HG03196 (cell line): ENCODE measurements around the gene IP6K3.

ENCODE experiments used
- ATAC-seq: cut with Tn5 transposase; IDR thresholded peaks from one replicate; pipeline ENCODE4 v1.9.1; 2021; ENCODE audit not compliant: unreplicated experiment

The IP6K3 gene

DNA sequence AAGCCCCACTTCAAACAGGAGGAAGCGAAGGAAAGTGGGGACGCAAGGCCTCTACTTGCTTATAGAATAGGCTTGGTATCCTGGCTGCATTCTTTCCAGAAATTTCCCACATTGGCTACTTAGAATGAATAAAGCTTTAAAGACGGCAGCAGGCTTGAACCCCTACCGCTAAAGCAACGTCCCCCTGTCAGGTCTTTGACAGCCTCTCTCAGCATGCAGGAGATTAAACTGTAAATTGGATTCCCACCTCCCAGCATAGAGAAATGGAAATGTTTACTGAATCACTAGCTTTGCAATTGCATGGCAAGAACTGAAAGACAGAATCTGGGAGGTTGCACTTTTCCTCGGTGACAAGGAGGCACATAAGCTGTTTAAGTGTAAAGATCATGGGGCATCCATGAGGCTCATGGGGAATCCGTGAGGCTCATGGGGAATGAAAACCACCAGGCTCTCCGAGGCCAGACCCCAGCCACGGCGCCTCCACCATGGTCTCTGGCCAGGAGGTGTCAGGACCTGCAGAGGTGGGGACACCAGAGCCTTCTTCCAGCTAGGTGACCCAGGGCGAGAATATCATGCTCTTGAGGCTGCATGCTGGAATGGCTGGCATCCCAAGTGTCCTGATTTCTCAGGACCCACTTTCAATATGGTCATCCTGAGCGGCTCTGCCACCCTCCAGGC lies 31.9 kb upstream of the IP6K3 start:
- no peak for ATAC-seq

DNA sequence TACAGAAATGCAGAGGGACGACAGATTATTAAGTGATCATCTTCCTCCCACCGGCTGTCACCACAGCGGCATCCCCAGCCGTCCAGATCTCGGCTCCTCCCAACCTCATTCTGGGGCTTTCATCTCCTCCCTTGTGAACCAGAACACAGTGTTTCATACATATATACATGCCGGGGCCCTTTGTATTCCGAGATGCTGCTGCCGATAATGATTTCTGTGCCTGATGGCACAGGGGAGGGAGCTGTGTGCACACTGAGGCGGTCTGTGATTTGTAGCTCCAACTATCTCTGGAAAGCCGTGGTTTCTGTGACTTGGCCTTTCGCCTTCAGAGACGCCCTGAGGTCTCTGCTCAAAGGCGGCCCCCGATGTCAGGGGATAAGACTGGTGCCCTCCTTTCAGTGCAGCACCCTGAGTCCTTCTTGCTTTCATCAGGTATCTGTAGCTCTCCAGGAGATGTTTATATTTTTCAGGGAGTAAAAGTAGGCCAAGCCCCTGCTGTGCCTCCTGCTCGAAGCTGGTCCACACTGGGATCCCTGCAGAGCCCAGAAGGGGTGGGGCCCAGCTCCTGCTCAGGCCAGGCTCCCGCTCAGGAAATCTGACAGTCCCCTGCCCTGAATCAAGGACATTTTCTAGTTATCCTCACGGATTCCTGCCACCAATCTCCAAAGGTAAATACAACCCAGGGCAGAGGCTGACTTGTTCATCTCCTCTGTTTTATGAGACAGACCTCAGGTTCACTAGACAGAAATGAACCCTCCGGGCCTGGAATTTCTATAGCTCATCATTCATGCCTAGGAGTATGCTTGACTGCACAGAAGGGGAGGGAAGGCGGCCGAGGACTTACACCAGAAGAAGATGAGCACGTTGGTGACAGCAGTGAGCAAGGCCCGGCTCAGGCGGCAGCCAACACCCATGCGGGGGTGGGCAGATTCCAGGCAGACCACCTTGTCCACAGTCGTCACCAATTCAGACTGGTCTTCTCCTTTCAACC lies 31.0 kb upstream of the IP6K3 start:
- no peak for ATAC-seq

DNA sequence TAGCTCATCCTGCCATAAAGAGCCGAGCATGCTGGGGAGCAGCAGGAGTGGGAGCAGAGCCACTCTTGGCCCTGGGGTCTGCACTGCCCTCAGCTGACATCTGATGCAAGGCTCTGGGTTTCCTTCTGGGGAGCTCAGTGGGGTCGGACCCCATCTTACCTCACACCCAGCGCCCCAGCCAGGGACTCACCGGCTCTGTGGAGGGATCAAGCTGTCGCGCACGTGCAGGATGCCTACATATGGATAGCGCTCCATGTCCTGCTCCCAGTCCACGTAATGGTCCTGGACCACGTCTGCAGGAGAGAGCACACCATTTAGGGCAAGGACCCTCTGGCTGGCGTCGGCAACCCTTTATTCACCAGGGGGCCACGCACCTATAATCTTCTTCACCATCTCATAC lies 30.1 kb upstream of the IP6K3 start:
- ATAC-seq: no peak

DNA sequence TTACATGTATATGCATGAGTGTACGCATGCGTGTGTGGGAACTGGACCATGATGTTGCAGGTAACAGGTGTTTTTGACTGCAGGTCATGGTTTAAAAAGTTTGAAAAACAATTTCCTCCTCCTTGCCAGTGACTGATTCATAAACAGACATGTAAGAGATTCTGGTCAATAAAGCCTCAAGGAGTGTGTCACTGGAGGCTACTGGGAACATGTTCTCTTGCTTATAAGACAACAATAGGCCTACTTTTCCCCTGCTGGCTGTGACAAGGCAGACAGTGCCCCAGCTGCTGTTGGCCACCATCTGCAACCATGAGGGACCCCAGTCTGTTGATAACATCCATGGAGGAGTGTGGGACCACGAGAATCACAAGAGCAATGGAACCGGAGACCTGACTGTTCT lies 29.5 kb upstream of the IP6K3 start:
- ATAC-seq: no peak

DNA sequence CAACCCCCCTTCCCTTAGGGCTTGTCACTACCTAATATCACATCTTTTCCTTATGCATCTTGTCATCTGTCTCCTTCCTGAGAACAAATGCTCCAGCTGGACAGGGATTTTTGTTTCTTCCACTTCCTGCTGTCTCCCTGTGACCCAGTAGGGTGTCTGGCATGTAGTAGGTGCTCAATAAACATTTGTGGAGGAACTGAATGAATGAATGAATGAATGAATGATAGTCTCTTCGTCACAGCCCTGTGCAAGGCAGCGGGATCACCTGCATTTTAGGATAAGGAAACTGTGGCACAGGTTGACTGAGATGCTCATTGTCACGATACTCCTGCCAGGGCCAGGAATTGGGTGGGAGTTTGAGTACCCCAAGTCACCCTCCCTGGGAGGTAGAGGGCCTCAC lies 28.1 kb upstream of the IP6K3 start:
- no peak for ATAC-seq

DNA sequence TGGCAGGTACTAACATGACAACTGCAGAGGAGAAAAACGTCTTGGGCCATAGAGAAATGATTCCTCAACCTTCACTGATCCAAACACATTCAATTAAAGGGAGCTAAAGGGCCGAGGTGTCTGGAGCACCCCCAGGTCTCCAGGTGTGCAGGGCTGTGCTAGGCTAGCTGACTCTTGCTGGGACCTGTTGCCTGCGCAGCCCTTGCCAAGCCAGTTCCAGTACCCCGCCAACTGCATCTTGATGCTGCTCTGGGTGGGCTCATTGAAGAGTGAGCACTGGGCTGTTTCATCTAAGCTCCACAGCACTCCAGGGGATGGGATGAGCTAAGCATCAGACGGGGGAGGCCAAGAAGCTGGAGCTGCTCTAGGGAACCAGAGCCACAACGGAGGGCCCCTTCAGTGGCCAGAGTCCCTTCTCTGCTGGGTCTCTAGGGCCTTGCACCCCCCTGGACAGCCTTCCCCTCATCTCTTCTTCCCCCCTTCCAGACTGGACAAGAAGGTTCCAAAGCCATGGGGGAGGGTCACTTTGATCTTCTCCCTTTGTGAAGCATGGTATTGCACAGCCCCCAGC lies 26.3 kb upstream of the IP6K3 start:
- no peak for ATAC-seq

DNA sequence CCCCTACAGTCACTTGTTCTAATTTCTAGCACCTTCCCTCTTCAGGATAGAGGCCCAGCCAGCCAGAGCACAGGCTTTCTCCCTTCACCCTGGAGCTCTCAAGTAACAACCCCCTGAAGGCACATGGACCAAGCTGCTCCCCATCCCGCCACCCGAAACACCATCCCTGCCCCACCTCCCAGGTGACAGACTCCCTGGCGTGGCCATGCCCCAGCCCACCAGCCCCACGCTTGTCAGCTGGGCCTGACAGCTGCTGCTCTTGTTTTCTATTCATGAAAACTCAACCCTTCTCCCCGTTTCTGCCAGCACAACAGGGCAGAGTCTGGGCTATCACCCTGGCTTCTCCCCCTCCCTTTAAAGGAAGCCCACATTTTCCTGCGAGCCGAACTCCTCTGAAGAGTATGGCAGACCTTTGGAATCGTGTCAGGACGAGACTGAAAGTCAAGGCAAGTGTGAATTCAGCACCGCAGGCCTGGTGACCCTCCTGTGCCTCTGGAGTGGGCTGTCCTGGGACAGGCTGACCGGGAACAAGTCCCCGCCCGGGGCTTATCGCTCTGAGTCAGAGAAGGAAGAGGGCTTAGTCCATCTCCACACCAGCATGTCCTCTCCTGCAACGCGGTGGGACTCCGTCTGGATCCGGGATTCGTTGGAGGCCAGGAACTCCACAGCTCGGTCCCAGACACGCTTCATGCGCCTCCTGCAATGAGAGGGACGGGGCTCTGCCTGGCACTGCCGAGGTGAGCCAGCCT lies 25.6 kb upstream of the IP6K3 start:
- ATAC-seq: no peak

DNA sequence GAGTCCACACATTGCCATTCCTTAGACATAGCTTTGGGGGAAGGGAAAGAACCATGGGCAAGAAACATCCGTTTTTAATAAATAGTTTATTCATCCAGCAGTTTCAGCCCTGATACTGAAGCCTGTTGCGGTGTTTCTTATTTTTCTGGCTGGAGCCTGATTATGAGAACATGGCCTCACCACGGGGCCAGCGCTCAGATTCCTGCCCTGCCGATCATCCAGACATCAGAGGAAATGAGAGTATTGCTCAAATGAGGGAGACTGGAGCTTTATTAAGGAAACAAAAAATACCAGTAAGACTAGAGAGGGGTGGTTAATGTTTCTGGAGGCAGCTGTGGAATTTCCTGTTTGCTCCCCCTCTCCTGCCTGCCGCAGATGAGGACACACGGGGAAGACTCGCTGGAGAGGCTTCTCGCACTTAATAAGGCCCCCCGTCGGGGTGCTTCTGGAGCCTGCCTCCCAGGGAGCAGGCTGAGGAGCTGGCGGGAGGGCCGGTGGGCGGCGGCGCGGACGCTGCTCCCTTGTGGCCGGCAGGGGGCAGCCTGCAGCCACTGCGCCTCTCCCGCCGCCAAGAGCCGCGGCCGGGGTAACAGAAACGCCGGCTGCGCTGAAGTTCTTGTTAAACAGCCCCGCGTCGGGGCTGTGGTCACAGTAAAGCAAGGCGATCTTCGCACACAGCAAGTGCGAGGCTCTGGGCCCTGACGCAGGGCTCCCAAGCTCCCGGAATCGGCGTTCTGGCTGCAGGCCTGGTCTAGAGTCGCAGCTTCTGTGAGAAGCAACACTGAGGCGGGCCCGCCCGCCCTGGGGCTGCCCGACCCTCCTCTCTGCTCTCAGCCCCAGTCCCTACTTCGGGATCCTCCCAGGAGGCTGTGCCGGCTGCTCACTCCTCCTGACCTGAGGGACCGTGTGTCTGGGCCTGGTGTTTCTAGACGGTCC lies 24.7 kb upstream of the IP6K3 start:
- ATAC-seq: no peak

DNA sequence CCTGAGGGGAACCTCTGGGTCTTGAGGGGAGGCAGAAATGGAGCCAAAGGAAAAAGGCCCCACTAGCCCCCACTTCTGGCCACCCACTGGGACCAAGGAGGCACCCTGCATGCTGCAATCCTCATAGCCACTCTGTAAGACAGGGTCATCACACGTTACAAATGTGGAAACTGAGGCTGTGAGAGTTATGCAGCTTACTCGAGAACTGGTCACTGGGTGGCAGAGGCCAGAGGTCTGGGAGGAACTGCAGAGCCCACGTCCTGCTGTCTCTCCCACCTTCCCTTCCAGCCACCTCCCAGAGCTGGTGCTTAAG lies 24.1 kb upstream of the IP6K3 start:
- ATAC-seq: no peak

DNA sequence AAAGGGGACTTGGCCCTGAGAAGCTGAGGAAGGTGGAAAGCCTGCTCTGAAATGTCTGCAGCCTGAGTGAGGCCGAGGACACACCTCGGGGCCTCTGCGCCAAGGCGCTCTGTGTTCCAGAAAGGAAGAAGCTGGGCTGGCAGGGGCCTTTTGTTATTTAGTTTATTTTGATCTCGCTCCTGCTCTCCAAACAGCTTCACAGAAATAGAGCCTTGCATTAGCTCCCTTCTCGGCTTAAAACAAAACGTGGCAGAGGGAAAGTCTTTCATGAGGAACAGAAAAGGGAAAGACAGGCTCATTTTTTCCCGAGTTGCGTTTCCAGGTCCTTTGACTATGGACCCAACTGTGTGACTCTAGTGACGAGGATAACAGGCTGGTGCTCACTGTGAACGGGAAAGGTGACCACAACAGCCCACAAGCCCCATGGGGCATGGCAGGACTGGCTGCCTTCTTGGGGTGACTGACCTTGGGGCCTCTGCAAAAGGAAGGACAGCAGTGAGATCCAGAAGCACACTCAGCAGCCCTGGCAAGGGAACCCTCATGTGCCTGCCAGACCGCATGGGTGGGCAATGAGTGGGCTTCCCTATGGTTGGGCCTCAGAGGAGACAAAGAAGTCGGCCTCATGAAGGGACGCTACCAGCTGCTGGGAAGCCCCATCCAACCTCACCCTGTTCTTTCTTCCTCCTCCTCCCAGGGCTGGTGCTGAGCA lies 23.6 kb upstream of the IP6K3 start:
- no peak for ATAC-seq

DNA sequence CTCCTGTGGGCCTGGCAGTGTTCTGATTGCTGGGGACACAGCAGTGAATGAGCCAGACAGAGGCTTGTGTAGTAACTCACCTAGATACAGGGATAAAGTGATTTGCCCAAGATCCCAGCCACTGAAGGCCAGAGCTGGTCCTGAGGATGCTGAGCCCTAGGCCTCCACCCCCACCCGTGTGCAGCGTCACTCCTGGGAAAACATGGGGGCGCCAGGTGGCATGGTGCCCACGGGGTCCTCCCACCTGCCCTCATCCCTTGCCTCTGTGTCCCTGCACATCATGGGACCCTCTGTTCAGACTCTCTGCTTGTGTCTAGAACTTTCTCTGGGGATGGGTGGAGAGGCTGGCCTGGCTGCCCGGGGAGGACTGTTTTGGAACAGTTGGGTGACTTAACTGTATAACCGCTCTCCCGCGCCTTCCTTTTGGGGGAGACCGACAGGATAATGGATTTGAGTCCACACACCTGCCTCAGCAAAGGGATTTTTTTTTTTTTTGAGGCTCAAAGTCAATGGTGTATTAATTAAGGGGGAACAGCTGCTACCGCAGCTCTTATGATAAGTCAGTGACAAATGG lies 22.6 kb upstream of the IP6K3 start:
- ATAC-seq: no peak

DNA sequence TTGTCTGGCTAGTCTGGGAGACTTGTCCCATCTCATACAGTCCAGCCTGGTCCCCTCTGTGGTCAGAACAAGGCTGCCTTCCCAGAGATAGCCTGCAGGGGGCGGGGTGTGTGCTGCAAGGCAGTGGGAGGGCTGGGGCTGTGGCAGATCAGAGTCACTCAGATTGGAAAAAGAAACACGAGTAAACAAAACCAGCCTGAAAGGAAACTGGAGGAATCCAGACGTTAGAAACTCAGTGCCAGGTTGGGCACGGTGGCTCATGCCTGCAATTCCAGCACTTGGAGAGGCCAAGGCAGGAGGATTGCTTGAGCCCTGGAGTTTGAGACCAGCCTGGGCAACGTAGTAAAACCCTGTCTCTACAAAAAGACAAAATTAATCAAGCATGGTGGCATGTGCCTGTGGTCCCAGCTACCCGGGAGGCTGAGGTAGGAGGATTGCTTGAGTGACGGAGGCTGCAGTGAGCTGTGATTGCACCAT lies 22.0 kb upstream of the IP6K3 start:
- ATAC-seq: no peak

DNA sequence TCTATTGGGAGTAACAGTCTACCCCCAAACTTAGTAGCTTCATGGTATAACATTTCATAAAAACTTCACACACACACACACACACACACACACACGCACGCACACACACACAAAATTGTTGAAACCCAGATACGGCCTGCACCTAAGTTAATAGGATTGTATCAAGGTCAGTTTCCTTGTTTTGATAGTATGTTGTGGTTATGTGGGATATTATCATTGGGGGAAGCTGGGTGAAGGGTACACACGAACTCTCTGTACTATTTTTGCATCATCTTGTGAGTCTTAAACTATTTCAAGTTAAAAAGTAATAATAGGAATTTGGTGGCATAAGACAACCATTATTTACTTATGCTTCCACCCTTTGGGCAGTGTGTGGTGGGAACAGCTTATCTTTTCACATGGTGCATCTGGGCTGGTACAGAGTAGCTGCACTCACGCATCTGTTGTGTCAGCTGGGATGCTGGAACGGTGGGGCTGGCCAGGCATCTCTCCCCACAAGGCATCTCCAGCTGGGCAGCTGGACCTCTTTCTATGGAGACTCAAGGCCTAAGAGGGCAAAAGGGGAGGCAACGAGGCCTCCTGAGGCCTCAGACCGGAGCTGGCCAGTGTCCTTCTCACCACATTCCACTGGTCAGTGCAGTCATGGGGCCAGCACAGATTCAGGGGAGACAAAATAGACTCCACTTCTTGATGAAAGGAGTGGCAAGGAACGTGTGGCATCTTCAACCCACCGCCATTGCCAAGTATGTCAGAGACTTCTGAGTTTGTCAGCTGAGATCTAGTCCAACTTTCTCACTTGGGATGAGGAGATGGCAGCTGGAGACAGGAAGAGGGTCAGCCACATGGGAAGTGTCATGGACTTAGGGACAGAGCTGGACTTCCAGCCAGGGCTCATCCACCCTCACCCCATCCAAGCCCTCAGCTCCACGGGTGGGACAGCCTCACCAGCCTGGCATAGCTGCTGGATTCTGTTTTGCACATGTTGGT lies 20.5 kb upstream of the IP6K3 start:
- ATAC-seq: no peak

DNA sequence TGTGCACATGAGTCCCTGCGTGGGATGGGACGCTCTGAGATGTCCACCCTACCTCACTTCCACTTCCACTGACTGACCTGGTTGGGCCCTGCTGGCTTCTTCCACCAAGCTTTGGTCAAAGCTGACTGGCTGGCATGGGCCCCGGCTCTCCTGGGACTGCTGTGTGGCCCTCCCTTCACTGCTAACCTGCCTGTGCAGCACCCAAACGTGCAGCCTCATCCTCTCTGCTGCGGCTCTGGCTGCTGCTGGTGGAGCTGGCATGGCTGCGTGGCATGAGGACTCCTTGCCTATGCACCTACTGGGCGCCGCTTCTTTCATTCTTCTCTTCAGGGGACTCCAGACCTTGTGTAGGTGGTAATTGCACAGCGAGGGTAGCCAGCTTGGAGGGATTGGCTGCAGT lies 18.7 kb upstream of the IP6K3 start:
- no peak for ATAC-seq

DNA sequence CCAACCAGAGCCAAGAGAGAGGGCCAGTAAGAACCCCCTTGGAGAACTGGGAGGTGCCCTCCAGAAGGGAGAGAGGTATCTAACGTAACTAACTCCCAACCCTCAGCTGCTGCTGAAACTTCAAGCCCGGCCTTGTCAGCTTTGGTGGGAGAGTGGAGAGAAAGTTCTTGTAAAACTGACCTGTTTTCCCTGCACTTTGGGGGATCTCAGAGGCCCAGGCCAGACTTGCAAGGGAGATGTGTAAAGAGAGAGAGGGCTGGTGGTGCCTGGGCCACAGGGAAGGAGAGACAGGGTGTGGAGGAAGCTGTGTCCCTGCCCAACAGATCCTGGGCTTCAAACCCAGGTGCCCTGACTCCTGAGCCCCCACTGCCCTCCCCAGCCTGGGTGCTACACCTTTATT lies 17.3 kb upstream of the IP6K3 start:
- ATAC-seq: no peak

DNA sequence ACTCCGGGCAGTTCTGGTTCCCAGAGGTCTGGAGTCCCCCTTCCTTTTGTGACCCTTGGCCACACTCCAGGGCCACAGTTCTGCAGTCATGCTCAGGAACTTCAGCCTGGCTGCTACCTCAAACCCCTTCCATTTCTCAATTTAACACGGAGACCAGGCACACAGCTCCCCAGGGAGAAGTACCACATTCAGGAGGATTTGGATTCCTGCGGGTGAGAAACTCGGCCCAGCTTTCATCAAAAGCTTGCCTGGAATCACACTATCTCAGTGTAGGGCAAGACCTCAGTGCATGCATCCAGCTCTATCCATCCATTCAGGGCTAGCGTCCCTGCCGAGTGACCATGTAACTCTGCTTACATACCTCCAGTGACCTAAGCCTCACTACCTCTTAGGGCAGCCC lies 16.8 kb upstream of the IP6K3 start:
- ATAC-seq: no peak

DNA sequence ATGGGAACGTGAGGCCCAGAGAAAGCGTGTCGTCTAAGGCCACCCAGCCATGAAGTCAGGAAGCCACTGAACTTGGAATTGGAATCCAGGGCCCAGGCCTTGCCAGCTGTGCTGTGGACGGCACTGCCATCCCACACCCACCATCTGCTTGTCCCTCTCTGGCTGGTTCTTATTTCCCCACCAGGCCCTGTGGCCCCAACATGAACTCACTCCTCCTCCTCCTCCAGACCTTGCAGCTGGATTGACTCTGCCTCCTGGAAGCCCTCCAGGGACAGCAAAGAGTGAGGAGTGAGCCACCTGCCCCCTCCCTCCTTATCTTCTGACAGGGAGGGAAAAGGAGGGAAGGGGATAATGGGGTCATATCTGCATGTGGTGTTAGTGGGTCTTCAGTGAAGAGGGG lies 16.0 kb upstream of the IP6K3 start:
- ATAC-seq: no peak
